GM12892 (cell line): Measurements from ENCODE around the gene ANKRD35.

Experiments used
- POLR2A ChIP-seq: IDR thresholded peaks from 2 replicates; pipeline ENCODE4 v1.6.1; 2011; ENCODE audit warnings: low read depth, low read length, control low read depth
- POLR2AphosphoS5 ChIP-seq: IDR thresholded peaks from 2 replicates; pipeline ENCODE4 v1.6.1; 2011; ENCODE audit warnings: low read depth, low read length, control low read depth
- TAF1 ChIP-seq: IDR thresholded peaks from 2 replicates; pipeline ENCODE4 v1.6.1; 2011; ENCODE audit warnings: low read depth, mild to moderate bottlenecking, control low read depth, low read length, borderline replicate concordance

GRCh38 chr1:145824499-145824842 is 61.2 kb downstream of the ANKRD35 start:
- no peak for TF ChIP-seq POLR2A
- TF ChIP-seq TAF1: no peak
- TF ChIP-seq POLR2AphosphoS5: no peak
